NT2/D1 (cell line): Measurements from ENCODE around the gene DYNAP.

Source experiments
- YY1 ChIP-seq: IDR thresholded peaks from 2 replicates; pipeline ENCODE4 v1.6.1; 2011; ENCODE audit not compliant: insufficient read length, insufficient read depth
- ZNF274 ChIP-seq: IDR thresholded peaks from 2 replicates; pipeline ENCODE4 v1.6.1; 2011; ENCODE audit warnings: mild to moderate bottlenecking, low read depth, low read length

GRCh38 chr18:54585743-54586142 lies 5.3 kb upstream of the DYNAP start:
- TF ChIP-seq ZNF274: no peak
- no peak for TF ChIP-seq YY1
